ENCODE data around the gene BMPR1A.
A peak's percentile ranks its signal among the peaks of the same experiment; 100 is the strongest.

Gene BMPR1A

DNA sequence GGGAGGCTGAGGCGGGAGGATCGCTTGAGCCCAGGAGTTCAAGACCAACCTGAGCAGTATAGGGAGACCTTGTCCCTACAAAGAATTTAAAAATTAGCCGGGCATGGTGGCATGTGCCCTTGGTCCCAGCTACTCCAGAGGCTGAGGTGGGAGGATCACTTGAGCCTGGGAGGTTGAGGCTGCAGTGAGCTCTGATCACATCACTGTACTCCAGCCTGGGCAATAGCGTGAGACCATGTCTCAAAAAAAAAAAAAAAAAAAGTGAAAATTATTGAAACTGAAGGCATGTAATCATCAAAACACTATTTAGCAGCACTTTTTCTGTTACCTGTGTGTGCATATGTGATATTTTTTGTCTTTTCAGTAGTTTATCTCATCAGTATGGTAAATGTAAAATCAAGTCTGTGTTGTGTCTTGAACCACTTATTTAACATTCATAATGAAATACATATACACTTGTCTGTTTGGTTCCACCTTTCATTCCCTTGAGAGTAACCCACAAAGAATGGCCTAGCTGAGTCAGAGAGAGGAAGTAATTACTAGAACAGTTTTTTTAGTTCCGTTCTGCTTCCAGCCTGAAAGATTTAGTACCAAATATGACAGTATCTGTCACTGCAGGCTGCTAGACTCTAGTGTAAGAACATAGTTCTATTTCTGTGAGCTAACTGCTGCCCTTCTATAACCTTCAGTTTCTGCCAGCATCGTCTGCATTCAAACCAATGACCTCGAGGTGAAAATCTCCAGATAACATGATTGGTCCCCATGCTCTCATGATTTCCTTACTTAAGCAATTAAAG, 132.4 kb downstream of the BMPR1A start:
- H3K9ac ChIP-seq (ENCODE audit: low read length) = no peak overlapping the region; the same call in 1 of the 2 replicates
- no peak overlapping the region for H2AFZ ChIP-seq (ENCODE audit: low read depth, low read length)
- no peaks in the 10 kb centered on the region for H3K79me2 ChIP-seq (ENCODE audit: low read length)
- H3K4me2 ChIP-seq (ENCODE audit: low read length) = peak overlapping the region; percentile 71
- H3K27ac ChIP-seq (ENCODE audit: low read length) = peak overlapping the region; percentile 71
- H3K9me3 ChIP-seq (ENCODE audit: insufficient read depth, low read length) = no peaks in the 10 kb centered on the region
- peaks cover 10% of the 10 kb centered on the region for H4K20me1 ChIP-seq (ENCODE audit: insufficient read depth, low read length)
- peaks cover 4% of the 10 kb centered on the region for H3K36me3 ChIP-seq (replicated peaks; ENCODE audit: low read depth, low read length)
- no peaks in the 10 kb centered on the region for H3K27me3 ChIP-seq (ENCODE audit: low read depth, low read length)
- peak overlapping the region; percentile 48 for H3K4me3 ChIP-seq (ENCODE audit: low read length)
- TF ChIP-seq, protein P1, sequence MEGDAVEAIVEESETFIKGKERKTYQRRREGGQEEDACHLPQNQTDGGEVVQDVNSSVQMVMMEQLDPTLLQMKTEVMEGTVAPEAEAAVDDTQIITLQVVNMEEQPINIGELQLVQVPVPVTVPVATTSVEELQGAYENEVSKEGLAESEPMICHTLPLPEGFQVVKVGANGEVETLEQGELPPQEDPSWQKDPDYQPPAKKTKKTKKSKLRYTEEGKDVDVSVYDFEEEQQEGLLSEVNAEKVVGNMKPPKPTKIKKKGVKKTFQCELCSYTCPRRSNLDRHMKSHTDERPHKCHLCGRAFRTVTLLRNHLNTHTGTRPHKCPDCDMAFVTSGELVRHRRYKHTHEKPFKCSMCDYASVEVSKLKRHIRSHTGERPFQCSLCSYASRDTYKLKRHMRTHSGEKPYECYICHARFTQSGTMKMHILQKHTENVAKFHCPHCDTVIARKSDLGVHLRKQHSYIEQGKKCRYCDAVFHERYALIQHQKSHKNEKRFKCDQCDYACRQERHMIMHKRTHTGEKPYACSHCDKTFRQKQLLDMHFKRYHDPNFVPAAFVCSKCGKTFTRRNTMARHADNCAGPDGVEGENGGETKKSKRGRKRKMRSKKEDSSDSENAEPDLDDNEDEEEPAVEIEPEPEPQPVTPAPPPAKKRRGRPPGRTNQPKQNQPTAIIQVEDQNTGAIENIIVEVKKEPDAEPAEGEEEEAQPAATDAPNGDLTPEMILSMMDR (IDR thresholded peaks at IDR 0.05; ENCODE audit: low read depth, low read length) = no peak
- TF ChIP-seq EZH2phosphoT487 (IDR thresholded peaks at IDR 0.05; ENCODE audit: low read depth) = no peak
- peaks cover 19% of the 10 kb centered on the region for H3K4me1 ChIP-seq (ENCODE audit: low read length)

DNA sequence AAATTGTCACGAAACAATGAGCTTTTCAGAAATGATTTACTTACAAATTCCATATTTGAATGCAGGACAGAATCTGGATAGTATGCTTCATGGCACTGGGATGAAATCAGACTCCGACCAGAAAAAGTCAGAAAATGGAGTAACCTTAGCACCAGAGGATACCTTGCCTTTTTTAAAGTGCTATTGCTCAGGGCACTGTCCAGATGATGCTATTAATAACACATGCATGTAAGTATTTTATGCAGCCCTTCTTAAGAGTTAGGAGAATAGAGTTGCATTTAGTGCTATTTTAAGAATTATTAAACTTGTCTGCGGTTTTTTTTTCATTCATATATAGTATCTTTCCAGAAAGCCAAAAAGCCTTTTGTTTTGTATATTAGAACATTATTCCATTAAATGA, 133.6 kb downstream of the BMPR1A start:
- Histone ChIP-seq H3K4me2 (ENCODE audit: low read length) (no peak overlapping the region), H3K9ac (ENCODE audit: low read length) (no peak overlapping the region), H3K27me3 (ENCODE audit: low read depth, low read length) (no peaks in the 10 kb centered on the region), H3K4me3 (ENCODE audit: low read length) (no peak overlapping the region), H4K20me1 (ENCODE audit: insufficient read depth, low read length) (peaks cover 10% of the 10 kb centered on the region), H3K79me2 (ENCODE audit: low read length) (no peaks in the 10 kb centered on the region), H3K4me1 (ENCODE audit: low read length) (peaks cover 19% of the 10 kb centered on the region), H3K36me3 (replicated peaks; ENCODE audit: low read depth, low read length) (peaks cover 4% of the 10 kb centered on the region), H3K27ac (ENCODE audit: low read length) (no peak overlapping the region), H3K9me3 (ENCODE audit: insufficient read depth, low read length) (no peaks in the 10 kb centered on the region), H2AFZ (ENCODE audit: low read depth, low read length) (no peak overlapping the region)
- TF ChIP-seq, protein P1 (IDR thresholded peaks at IDR 0.05; ENCODE audit: low read depth, low read length) = no peak
- no peak for TF ChIP-seq EZH2phosphoT487 (IDR thresholded peaks at IDR 0.05; ENCODE audit: low read depth)

DNA sequence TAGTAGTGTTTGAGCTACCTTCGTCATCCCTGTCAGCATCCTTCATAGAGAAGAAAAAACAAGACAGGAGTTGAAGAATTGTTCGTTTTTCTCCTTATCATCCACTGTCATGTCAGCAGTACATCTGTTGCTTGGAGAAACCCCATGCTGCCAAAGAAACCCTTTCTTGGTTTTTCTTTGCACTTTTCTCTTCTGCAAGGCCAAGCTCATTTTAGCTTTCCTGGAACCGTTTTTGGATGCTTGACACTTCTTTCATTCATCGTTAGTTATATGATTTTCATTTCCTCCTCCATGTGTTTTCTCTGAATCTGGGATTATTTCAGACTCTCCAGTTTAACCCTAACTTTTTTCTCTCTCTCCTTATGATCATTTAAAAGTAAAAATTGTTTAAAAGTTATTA, 142.1 kb downstream of the BMPR1A start:
- Histone ChIP-seq H3K27me3 (ENCODE audit: low read depth, low read length) (no peaks in the 10 kb centered on the region), H3K9ac (ENCODE audit: low read length) (no peak overlapping the region), H3K4me3 (ENCODE audit: low read length) (no peak overlapping the region), H3K9me3 (ENCODE audit: insufficient read depth, low read length) (no peaks in the 10 kb centered on the region), H3K4me2 (ENCODE audit: low read length) (no peak overlapping the region), H3K4me1 (ENCODE audit: low read length) (no peaks in the 10 kb centered on the region), H3K36me3 (replicated peaks; ENCODE audit: low read depth, low read length) (peaks cover 10% of the 10 kb centered on the region), H4K20me1 (ENCODE audit: insufficient read depth, low read length) (peaks cover 3% of the 10 kb centered on the region; the same call in 1 of the 2 replicates), H3K79me2 (ENCODE audit: low read length) (no peaks in the 10 kb centered on the region), H3K27ac (ENCODE audit: low read length) (no peak overlapping the region), H2AFZ (ENCODE audit: low read depth, low read length) (no peak overlapping the region)
- TF ChIP-seq, protein P1 (IDR thresholded peaks at IDR 0.05; ENCODE audit: low read depth, low read length) = no peak
- no peak for TF ChIP-seq EZH2phosphoT487 (IDR thresholded peaks at IDR 0.05; ENCODE audit: low read depth)

DNA sequence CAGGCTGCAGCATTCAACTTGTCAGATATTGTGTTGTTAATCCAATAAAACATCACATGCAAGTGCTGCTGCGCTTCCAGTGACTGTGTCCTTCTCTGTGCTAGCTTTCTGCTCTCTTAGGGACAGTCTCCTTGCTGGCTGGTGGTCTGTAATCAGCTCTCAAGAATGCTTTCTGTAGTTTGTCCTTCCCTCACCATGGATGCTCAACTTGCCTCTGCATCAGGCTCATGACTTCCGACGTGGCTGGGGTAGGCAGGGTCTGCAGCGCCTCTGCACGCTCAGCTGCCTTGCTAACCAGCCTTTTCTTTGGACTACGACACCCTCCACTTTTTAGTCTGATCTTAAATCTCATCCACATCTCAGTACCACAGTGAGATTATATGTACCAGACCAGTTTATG, 142.7 kb downstream of the BMPR1A start:
- TF ChIP-seq EZH2phosphoT487 (IDR thresholded peaks at IDR 0.05; ENCODE audit: low read depth) = no peak
- TF ChIP-seq, protein P1 (IDR thresholded peaks at IDR 0.05; ENCODE audit: low read depth, low read length) = no peak
- no peak overlapping the region for H2AFZ ChIP-seq (ENCODE audit: low read depth, low read length)
- H3K4me1 ChIP-seq (ENCODE audit: low read length) = no peaks in the 10 kb centered on the region
- no peak overlapping the region for H3K9ac ChIP-seq (ENCODE audit: low read length)
- no peaks in the 10 kb centered on the region for H3K27me3 ChIP-seq (ENCODE audit: low read depth, low read length)
- H3K36me3 ChIP-seq (replicated peaks; ENCODE audit: low read depth, low read length) = peaks cover 10% of the 10 kb centered on the region
- no peak overlapping the region for H3K4me2 ChIP-seq (ENCODE audit: low read length)
- H4K20me1 ChIP-seq (ENCODE audit: insufficient read depth, low read length) = peaks cover 3% of the 10 kb centered on the region; the same call in 1 of the 2 replicates
- H3K79me2 ChIP-seq (ENCODE audit: low read length) = no peaks in the 10 kb centered on the region
- H3K9me3 ChIP-seq (ENCODE audit: insufficient read depth, low read length) = no peaks in the 10 kb centered on the region
- no peak overlapping the region for H3K27ac ChIP-seq (ENCODE audit: low read length)
- no peak overlapping the region for H3K4me3 ChIP-seq (ENCODE audit: low read length)

Measured in OCI-LY3 (cell line).